ENCODE data around the gene TAF1. TPM values are rescaled to one million over a fixed set of nuclear protein-coding genes. Genes with fewer than 3 reads are reported as not detected.

TAF1 gene
- total and polyA plus RNA-seq, 2 of the 13 experiments (the other 11 are each of a cell fraction or from before 2014, with no cell fraction given): 8.1 to 17.7 TPM

- Histone ChIP-seq H2AFZ (ENCODE audit: low read length) (no peak overlapping the region), H3K9ac (ENCODE audit: insufficient read depth, low read depth, low read length) (no peak overlapping the region), H3K36me3 (replicated peaks in 1 of 2; ENCODE audit: control insufficient read depth in 1 of 2, insufficient read depth in 2 of 2, low read length in 2 of 2) (no peaks in the 10 kb centered on the region), H3K27ac (ENCODE audit: extremely low read length, insufficient read depth, low read length) (no peak overlapping the region), H3K9me3 (ENCODE audit: low read length) (no peaks in the 10 kb centered on the region), H3K27me3 (ENCODE audit: control insufficient read depth in 1 of 2, insufficient read depth in 2 of 2, low read length in 2 of 2) (no peaks in the 10 kb centered on the region), H3K4me2 (ENCODE audit: low read depth, low read length) (no peak overlapping the region), H3K4me1 (ENCODE audit: insufficient read depth, low read length) (no peaks in the 10 kb centered on the region), H3K4me3 (replicated peaks in 1 of 3; ENCODE audit: insufficient read depth in 1 of 3, low read depth in 2 of 3, low read length in 3 of 3) (no peak overlapping the region), H3K79me2 (ENCODE audit: insufficient read depth, low read length) (no peaks in the 10 kb centered on the region), H4K20me1 (ENCODE audit: insufficient read depth, low read length) (no peaks in the 10 kb centered on the region)
- WGBS (ENCODE audit: low lambda C conversion rate): 0% methylated on average over 1 of the region's 1 CpG
- POLR2A ChIA-PET: no interaction called here
- in situ Hi-C loops (cut with HindIII; ENCODE audit: extremely low pct_ligation_motif_present, low pct_unique_long_range_greater_than_20kb): no loop called here
- no peak for ATAC-seq
- DNase-seq (ENCODE audit: low spot score): no peak
- no TSS peak for BruUV-seq (replicated peaks)
- CTCF ChIA-PET (ENCODE audit: low intra/inter-chr PET ratio, low total read pairs): no interaction called here
- TF ChIP-seq MAFF (IDR thresholded peaks at IDR 0.05; ENCODE audit: low read depth, low read length) (peak; percentile 77), MAFK (conservative IDR thresholded peaks at IDR 0.05 in 1 of 2, IDR thresholded peaks at IDR 0.05 in 1 of 2; ENCODE audit: low read length in 2 of 2) (peak; percentile 71 to 82), ZNF335 (CRISPR knock-in tag; IDR thresholded peaks at IDR 0.05) (no peak)
- intact Hi-C loops (cut with micrococcal nuclease; ENCODE audit: unreplicated experiment): no loop called here
- FAIRE-seq: no peak
These were observed 143.1 kb downstream of the TAF1 start for GRCh38 chrX:71509289-71509688.

GRCh38 chrX:71510161-71510560 lies 144.0 kb downstream of the TAF1 start:
- H3K27me3 ChIP-seq (ENCODE audit: control insufficient read depth in 1 of 2, insufficient read depth in 2 of 2, low read length in 2 of 2): no peaks in the 10 kb centered on the region
- POLR2A ChIA-PET: interaction anchor here (0.7 kb wide), 1 partner anchor 22 kb away, joined by 3 read pairs; no protein-coding TSS in a partner anchor
- H3K27ac ChIP-seq (ENCODE audit: extremely low read length, insufficient read depth, low read length): no peak overlapping the region
- TF ChIP-seq, protein P1, sequence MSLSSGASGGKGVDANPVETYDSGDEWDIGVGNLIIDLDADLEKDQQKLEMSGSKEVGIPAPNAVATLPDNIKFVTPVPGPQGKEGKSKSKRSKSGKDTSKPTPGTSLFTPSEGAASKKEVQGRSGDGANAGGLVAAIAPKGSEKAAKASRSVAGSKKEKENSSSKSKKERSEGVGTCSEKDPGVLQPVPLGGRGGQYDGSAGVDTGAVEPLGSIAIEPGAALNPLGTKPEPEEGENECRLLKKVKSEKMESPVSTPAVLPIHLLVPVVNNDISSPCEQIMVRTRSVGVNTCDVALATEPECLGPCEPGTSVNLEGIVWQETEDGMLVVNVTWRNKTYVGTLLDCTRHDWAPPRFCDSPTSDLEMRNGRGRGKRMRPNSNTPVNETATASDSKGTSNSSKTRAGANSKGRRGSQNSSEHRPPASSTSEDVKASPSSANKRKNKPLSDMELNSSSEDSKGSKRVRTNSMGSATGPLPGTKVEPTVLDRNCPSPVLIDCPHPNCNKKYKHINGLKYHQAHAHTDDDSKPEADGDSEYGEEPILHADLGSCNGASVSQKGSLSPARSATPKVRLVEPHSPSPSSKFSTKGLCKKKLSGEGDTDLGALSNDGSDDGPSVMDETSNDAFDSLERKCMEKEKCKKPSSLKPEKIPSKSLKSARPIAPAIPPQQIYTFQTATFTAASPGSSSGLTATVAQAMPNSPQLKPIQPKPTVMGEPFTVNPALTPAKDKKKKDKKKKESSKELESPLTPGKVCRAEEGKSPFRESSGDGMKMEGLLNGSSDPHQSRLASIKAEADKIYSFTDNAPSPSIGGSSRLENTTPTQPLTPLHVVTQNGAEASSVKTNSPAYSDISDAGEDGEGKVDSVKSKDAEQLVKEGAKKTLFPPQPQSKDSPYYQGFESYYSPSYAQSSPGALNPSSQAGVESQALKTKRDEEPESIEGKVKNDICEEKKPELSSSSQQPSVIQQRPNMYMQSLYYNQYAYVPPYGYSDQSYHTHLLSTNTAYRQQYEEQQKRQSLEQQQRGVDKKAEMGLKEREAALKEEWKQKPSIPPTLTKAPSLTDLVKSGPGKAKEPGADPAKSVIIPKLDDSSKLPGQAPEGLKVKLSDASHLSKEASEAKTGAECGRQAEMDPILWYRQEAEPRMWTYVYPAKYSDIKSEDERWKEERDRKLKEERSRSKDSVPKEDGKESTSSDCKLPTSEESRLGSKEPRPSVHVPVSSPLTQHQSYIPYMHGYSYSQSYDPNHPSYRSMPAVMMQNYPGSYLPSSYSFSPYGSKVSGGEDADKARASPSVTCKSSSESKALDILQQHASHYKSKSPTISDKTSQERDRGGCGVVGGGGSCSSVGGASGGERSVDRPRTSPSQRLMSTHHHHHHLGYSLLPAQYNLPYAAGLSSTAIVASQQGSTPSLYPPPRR (CRISPR knock-in tag; IDR thresholded peaks at IDR 0.05; ENCODE audit: borderline replicate concordance): no peak
- TF ChIP-seq ZNF546 (CRISPR knock-in tag; conservative IDR thresholded peaks at IDR 0.05) (no peak), PAX8 (CRISPR knock-in tag; IDR thresholded peaks at IDR 0.05; ENCODE audit: borderline replicate concordance) (no peak), ZNF800 (CRISPR knock-in tag; IDR thresholded peaks at IDR 0.05) (no peak)
- DNase-seq (ENCODE audit: low spot score): no peak
- H2AFZ ChIP-seq (ENCODE audit: low read length): no peak overlapping the region
- 46% methylated on average over 2 of the region's 2 CpGs for WGBS (ENCODE audit: low lambda C conversion rate)
- no peaks in the 10 kb centered on the region for H3K79me2 ChIP-seq (ENCODE audit: insufficient read depth, low read length)
- H3K4me2 ChIP-seq (ENCODE audit: low read depth, low read length): no peak overlapping the region
- intact Hi-C loops (cut with micrococcal nuclease; ENCODE audit: unreplicated experiment) (no loop called here), in situ Hi-C loops (cut with HindIII; ENCODE audit: extremely low pct_ligation_motif_present, low pct_unique_long_range_greater_than_20kb) (no loop called here)
- CTCF ChIA-PET (ENCODE audit: low intra/inter-chr PET ratio, low total read pairs): no interaction called here
- H4K20me1 ChIP-seq (ENCODE audit: insufficient read depth, low read length): no peaks in the 10 kb centered on the region
- no peaks in the 10 kb centered on the region for H3K4me1 ChIP-seq (ENCODE audit: insufficient read depth, low read length)
- no peak for FAIRE-seq
- H3K4me3 ChIP-seq (replicated peaks in 1 of 3; ENCODE audit: insufficient read depth in 1 of 3, low read depth in 2 of 3, low read length in 3 of 3): no peak overlapping the region
- no TSS peak for BruUV-seq (replicated peaks)
- H3K9me3 ChIP-seq (ENCODE audit: low read length): no peaks in the 10 kb centered on the region
- no peak overlapping the region for H3K9ac ChIP-seq (ENCODE audit: insufficient read depth, low read depth, low read length)
- no peak for ATAC-seq
- H3K36me3 ChIP-seq (replicated peaks in 1 of 2; ENCODE audit: control insufficient read depth in 1 of 2, insufficient read depth in 2 of 2, low read length in 2 of 2): no peaks in the 10 kb centered on the region

Measured in HepG2 (cell line).